ENCODE results near the gene INSR. TPM values are rescaled to one million over a fixed set of nuclear protein-coding genes. Genes with fewer than 3 reads are reported as not detected.

The INSR gene
- total RNA-seq, 1 experiment from 2014 or later, result 22.6 TPM

- Mint-ChIP-seq H3K4me3 (ENCODE audit: unreplicated experiment) (no peak overlapping the region), H3K27me3 (ENCODE audit: insufficient read depth, unreplicated experiment) (no peaks in the 10 kb centered on the region), H3K27ac (ENCODE audit: unreplicated experiment) (no peak overlapping the region), H3K36me3 (ENCODE audit: insufficient read depth, unreplicated experiment) (no peaks in the 10 kb centered on the region), H3K4me1 (ENCODE audit: low read depth, unreplicated experiment) (no peaks in the 10 kb centered on the region), H3K9me3 (ENCODE audit: unreplicated experiment) (no peaks in the 10 kb centered on the region)
- DNase-seq, result no peak
- Histone ChIP-seq H3K9me3 (no peaks in the 10 kb centered on the region), H3K4me1 (no peaks in the 10 kb centered on the region), H3K27me3 (replicated peaks; ENCODE audit: control insufficient read depth, insufficient read depth, low read length) (no peaks in the 10 kb centered on the region), H3K4me3 (ENCODE audit: low read depth, low read length) (no peak overlapping the region), H3K36me3 (ENCODE audit: control insufficient read depth, insufficient read depth, low read length) (no peaks in the 10 kb centered on the region)
- intact Hi-C loops (cut with micrococcal nuclease; ENCODE audit: unreplicated experiment), result no loop called here
- BruUV-seq (replicated peaks), result no TSS peak
- TF ChIP-seq, protein P1, sequence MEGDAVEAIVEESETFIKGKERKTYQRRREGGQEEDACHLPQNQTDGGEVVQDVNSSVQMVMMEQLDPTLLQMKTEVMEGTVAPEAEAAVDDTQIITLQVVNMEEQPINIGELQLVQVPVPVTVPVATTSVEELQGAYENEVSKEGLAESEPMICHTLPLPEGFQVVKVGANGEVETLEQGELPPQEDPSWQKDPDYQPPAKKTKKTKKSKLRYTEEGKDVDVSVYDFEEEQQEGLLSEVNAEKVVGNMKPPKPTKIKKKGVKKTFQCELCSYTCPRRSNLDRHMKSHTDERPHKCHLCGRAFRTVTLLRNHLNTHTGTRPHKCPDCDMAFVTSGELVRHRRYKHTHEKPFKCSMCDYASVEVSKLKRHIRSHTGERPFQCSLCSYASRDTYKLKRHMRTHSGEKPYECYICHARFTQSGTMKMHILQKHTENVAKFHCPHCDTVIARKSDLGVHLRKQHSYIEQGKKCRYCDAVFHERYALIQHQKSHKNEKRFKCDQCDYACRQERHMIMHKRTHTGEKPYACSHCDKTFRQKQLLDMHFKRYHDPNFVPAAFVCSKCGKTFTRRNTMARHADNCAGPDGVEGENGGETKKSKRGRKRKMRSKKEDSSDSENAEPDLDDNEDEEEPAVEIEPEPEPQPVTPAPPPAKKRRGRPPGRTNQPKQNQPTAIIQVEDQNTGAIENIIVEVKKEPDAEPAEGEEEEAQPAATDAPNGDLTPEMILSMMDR (IDR thresholded peaks at IDR 0.05; ENCODE audit: insufficient read depth in 1 of 2, low read depth in 1 of 2, low read length in 1 of 2, severe bottlenecking in 1 of 2, unreplicated experiment in 1 of 2), result no peak
- ChIA-PET CTCF (interaction anchor here (1.5 kb wide), 1 partner anchor 10 kb away, joined by 5 read pairs; no protein-coding TSS in a partner anchor), POLR2A (no interaction called here)
Observed at GRCh38 chr19:7307590-7308218, 13.5 kb upstream of the INSR start.

DNA sequence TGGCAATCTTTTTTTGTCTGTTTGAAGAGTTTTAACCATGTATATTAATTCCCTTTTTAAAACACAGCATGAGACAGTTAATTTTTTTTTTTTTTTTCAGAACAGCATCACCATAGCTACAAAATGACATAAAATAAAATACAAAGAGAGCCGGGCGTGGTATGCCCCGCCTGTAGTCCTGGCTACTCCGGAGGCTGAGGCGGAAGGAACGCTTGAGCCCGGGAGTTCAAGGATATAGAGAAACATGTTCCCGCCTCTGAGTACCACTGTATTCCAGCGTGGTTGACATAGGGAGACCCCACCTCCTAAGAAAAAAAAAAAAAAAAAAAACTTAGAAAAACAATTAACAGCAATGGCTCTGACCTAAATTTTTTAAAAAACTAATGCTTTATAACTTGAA lies 10.0 kb upstream of the INSR start:
- no peaks in the 10 kb centered on the region for H3K4me1 ChIP-seq
- H3K4me3 ChIP-seq (ENCODE audit: low read depth, low read length), result no peak overlapping the region
- no peaks in the 10 kb centered on the region for H3K27me3 ChIP-seq (replicated peaks; ENCODE audit: control insufficient read depth, insufficient read depth, low read length)
- TF ChIP-seq, protein P1 (IDR thresholded peaks at IDR 0.05; ENCODE audit: insufficient read depth in 1 of 2, low read depth in 1 of 2, low read length in 1 of 2, severe bottlenecking in 1 of 2, unreplicated experiment in 1 of 2), result no peak
- no peak overlapping the region for H3K4me3 Mint-ChIP-seq (ENCODE audit: unreplicated experiment)
- DNase-seq, result no peak
- H3K9me3 ChIP-seq, result no peaks in the 10 kb centered on the region
- no TSS peak for BruUV-seq (replicated peaks)
- H3K9me3 Mint-ChIP-seq (ENCODE audit: unreplicated experiment), result no peaks in the 10 kb centered on the region
- ChIA-PET CTCF (no interaction called here), POLR2A (no interaction called here)
- no peaks in the 10 kb centered on the region for H3K36me3 ChIP-seq (ENCODE audit: control insufficient read depth, insufficient read depth, low read length)
- no peak overlapping the region for H3K27ac Mint-ChIP-seq (ENCODE audit: unreplicated experiment)
- H3K4me1 Mint-ChIP-seq (ENCODE audit: low read depth, unreplicated experiment), result no peaks in the 10 kb centered on the region
- no peaks in the 10 kb centered on the region for H3K27me3 Mint-ChIP-seq (ENCODE audit: insufficient read depth, unreplicated experiment)
- intact Hi-C loops (cut with micrococcal nuclease; ENCODE audit: unreplicated experiment), result no loop called here
- H3K36me3 Mint-ChIP-seq (ENCODE audit: insufficient read depth, unreplicated experiment), result no peaks in the 10 kb centered on the region

DNA sequence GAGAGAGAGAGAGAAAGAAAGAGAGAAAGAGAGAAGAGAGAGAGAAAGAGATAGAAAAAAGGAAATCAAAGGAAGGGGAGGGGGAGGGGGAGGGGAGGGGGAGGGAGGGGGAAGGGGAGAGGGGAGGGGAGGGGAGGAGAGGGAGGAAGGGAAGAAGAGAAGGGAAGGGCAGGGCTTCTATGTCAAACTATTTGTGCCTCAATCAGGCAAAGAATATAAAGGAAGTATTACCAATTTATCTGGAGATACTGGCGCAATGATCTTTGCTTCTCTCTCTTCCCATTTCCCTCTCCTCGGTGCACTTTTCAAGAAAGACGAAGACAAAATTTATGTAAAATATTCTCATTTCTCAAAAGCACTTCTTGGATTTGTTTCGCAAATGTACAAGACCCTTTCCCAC lies 9.3 kb upstream of the INSR start:
- TF ChIP-seq, protein P1 (IDR thresholded peaks at IDR 0.05; ENCODE audit: insufficient read depth in 1 of 2, low read depth in 1 of 2, low read length in 1 of 2, severe bottlenecking in 1 of 2, unreplicated experiment in 1 of 2), result no peak
- Histone ChIP-seq H3K9me3 (no peaks in the 10 kb centered on the region), H3K4me3 (ENCODE audit: low read depth, low read length) (no peak overlapping the region), H3K4me1 (no peaks in the 10 kb centered on the region), H3K36me3 (ENCODE audit: control insufficient read depth, insufficient read depth, low read length) (no peaks in the 10 kb centered on the region), H3K27me3 (replicated peaks; ENCODE audit: control insufficient read depth, insufficient read depth, low read length) (no peaks in the 10 kb centered on the region)
- no peaks in the 10 kb centered on the region for H3K27me3 Mint-ChIP-seq (ENCODE audit: insufficient read depth, unreplicated experiment)
- no peaks in the 10 kb centered on the region for H3K9me3 Mint-ChIP-seq (ENCODE audit: unreplicated experiment)
- ChIA-PET POLR2A (no interaction called here), CTCF (no interaction called here)
- H3K27ac Mint-ChIP-seq (ENCODE audit: unreplicated experiment), result no peak overlapping the region
- no peak overlapping the region for H3K4me3 Mint-ChIP-seq (ENCODE audit: unreplicated experiment)
- H3K36me3 Mint-ChIP-seq (ENCODE audit: insufficient read depth, unreplicated experiment), result no peaks in the 10 kb centered on the region
- intact Hi-C loops (cut with micrococcal nuclease; ENCODE audit: unreplicated experiment), result no loop called here
- DNase-seq, result no peak
- no TSS peak for BruUV-seq (replicated peaks)
- no peaks in the 10 kb centered on the region for H3K4me1 Mint-ChIP-seq (ENCODE audit: low read depth, unreplicated experiment)

Measured in Caco-2 (cell line).